Loucy (cell line): ENCODE results near the gene ARFRP1.

ENCODE experiments used
- EZH2phosphoT487 ChIP-seq: fragments of 200-600 bp; IDR thresholded peaks from 2 replicates; pipeline ENCODE4 v1.6.1; 2018; ENCODE audit warnings: antibody characterized with exemption, mild to moderate bottlenecking, moderate library complexity, borderline replicate concordance
- TF ChIP-seq, protein P1 (sequence below): fragments of 200-600 bp; sonication (generic); conservative IDR thresholded peaks from 2 replicates; pipeline ENCODE4 v1.5.1; 2014; ENCODE audit warnings: mild to moderate bottlenecking, antibody characterized with exemption, low read length

DNA sequence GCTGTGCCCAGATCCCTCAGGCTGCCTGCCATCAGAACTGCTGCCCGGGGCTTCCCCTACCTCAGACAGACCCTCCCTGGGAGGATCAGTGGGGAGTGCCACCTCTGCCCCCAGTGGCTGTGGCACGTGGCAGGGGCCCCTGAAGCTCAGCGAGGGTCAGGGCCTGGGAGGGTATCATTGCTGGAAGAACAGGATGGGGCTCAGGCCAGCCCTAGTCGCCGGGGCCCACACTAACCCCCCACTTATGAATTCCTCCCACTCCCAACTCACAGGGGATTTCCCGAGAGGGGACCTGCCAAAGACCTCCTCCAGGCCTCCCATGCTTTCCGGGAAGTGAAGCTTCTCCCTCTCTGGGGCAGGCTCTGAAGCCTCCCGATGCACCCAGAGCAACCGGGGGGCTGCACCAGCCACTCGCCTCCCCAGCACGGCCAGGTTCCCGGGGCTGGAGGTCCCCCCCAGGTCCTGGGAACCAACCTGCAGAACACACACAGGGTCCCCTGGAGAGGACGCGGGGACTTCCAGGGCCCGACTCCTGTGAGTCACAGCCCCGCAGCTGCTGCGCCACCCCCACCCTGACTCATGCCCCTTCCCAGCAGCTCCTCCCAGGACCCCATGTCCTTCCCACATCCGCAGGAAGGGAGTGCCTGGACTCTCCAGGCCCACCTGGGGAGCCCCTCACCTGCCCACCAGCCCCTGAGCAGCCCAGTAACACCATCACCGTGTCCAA lies 8.9 kb downstream of the ARFRP1 start:
- TF ChIP-seq, protein P1, sequence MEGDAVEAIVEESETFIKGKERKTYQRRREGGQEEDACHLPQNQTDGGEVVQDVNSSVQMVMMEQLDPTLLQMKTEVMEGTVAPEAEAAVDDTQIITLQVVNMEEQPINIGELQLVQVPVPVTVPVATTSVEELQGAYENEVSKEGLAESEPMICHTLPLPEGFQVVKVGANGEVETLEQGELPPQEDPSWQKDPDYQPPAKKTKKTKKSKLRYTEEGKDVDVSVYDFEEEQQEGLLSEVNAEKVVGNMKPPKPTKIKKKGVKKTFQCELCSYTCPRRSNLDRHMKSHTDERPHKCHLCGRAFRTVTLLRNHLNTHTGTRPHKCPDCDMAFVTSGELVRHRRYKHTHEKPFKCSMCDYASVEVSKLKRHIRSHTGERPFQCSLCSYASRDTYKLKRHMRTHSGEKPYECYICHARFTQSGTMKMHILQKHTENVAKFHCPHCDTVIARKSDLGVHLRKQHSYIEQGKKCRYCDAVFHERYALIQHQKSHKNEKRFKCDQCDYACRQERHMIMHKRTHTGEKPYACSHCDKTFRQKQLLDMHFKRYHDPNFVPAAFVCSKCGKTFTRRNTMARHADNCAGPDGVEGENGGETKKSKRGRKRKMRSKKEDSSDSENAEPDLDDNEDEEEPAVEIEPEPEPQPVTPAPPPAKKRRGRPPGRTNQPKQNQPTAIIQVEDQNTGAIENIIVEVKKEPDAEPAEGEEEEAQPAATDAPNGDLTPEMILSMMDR = no peak
- TF ChIP-seq EZH2phosphoT487 = no peak
